Adipocyte (in vitro differentiated cells): Measurements from ENCODE around the gene GLB1L3.

Experiments
- DNase-seq: peaks from one replicate; pipeline ENCODE4 v3.0.0-alpha.2; 2015; ENCODE audit warnings: low read depth
- H3K27me3 ChIP-seq: replicated peaks from 2 replicates; pipeline ENCODE4 v1.7.0; 2013; ENCODE audit warnings: mild to moderate bottlenecking, low read length, moderate library complexity; ENCODE audit not compliant: control insufficient read depth, insufficient read depth
- H3K36me3 ChIP-seq: 2 replicates; pipeline ENCODE4 v1.7.0; 2013; ENCODE audit warnings: low read length, mild to moderate bottlenecking, moderate library complexity; ENCODE audit not compliant: control insufficient read depth, insufficient read depth, severe bottlenecking
- H3K4me1 ChIP-seq: 2 replicates; pipeline ENCODE4 v1.7.0; 2013; ENCODE audit warnings: mild to moderate bottlenecking, low read length, moderate library complexity; ENCODE audit not compliant: control insufficient read depth, insufficient read depth
- H3K4me3 ChIP-seq: 2 replicates; pipeline ENCODE4 v1.7.0; 2013; ENCODE audit warnings: mild to moderate bottlenecking, low read length, moderate library complexity
- H3K9ac ChIP-seq: 2 replicates; pipeline ENCODE4 v1.7.0; 2013; ENCODE audit warnings: mild to moderate bottlenecking, low read length, moderate library complexity
- H3K9me3 ChIP-seq: 2 replicates; pipeline ENCODE4 v1.7.0; 2013; ENCODE audit warnings: mild to moderate bottlenecking, low read length, moderate library complexity; ENCODE audit not compliant: control insufficient read depth

The GLB1L3 gene

GRCh38 chr11:134360050-134360835 is 84.1 kb downstream of the GLB1L3 start:
- no peak overlapping the region for H3K4me3 ChIP-seq
- H3K27me3 ChIP-seq = peaks cover 39% of the 10 kb centered on the region
- no peaks in the 10 kb centered on the region for H3K9me3 ChIP-seq
- DNase-seq = peak; percentile 38
- no peaks in the 10 kb centered on the region for H3K36me3 ChIP-seq
- H3K4me1 ChIP-seq = no peaks in the 10 kb centered on the region
- H3K9ac ChIP-seq = no peak overlapping the region

GRCh38 chr11:134361661-134362060 is 85.5 kb downstream of the GLB1L3 start:
- no peak overlapping the region for H3K9ac ChIP-seq
- H3K36me3 ChIP-seq = no peaks in the 10 kb centered on the region
- no peak for DNase-seq
- no peaks in the 10 kb centered on the region for H3K9me3 ChIP-seq
- H3K4me1 ChIP-seq = no peaks in the 10 kb centered on the region
- no peak overlapping the region for H3K4me3 ChIP-seq
- peaks cover 39% of the 10 kb centered on the region for H3K27me3 ChIP-seq

- no peak for DNase-seq
- no peaks in the 10 kb centered on the region for H3K36me3 ChIP-seq
- peaks cover 34% of the 10 kb centered on the region for H3K27me3 ChIP-seq
- no peaks in the 10 kb centered on the region for H3K4me1 ChIP-seq
- no peaks in the 10 kb centered on the region for H3K9me3 ChIP-seq
- H3K9ac ChIP-seq = no peak overlapping the region
- no peak overlapping the region for H3K4me3 ChIP-seq
Observed at GRCh38 chr11:134362192-134362901, 86.2 kb downstream of the GLB1L3 start.

GRCh38 chr11:134363161-134363560 is 87.0 kb downstream of the GLB1L3 start:
- H3K9ac ChIP-seq = no peak overlapping the region
- peaks cover 33% of the 10 kb centered on the region for H3K27me3 ChIP-seq
- H3K9me3 ChIP-seq = no peaks in the 10 kb centered on the region
- DNase-seq = no peak
- no peak overlapping the region for H3K4me3 ChIP-seq
- no peaks in the 10 kb centered on the region for H3K36me3 ChIP-seq
- no peaks in the 10 kb centered on the region for H3K4me1 ChIP-seq

GRCh38 chr11:134363592-134363991 is 87.4 kb downstream of the GLB1L3 start:
- H3K9me3 ChIP-seq = no peaks in the 10 kb centered on the region
- peaks cover 31% of the 10 kb centered on the region for H3K27me3 ChIP-seq
- no peak overlapping the region for H3K9ac ChIP-seq
- H3K36me3 ChIP-seq = no peaks in the 10 kb centered on the region
- DNase-seq = no peak
- no peaks in the 10 kb centered on the region for H3K4me1 ChIP-seq
- no peak overlapping the region for H3K4me3 ChIP-seq

- no peaks in the 10 kb centered on the region for H3K4me1 ChIP-seq
- no peak overlapping the region for H3K4me3 ChIP-seq
- no peaks in the 10 kb centered on the region for H3K9me3 ChIP-seq
- H3K27me3 ChIP-seq = peaks cover 24% of the 10 kb centered on the region
- no peaks in the 10 kb centered on the region for H3K36me3 ChIP-seq
- no peak overlapping the region for H3K9ac ChIP-seq
- DNase-seq = no peak
Observed at GRCh38 chr11:134364261-134364660, 88.1 kb downstream of the GLB1L3 start.

GRCh38 chr11:134365011-134365925 is 89.1 kb downstream of the GLB1L3 start:
- Histone ChIP-seq H3K9me3 (no peaks in the 10 kb centered on the region), H3K9ac (no peak overlapping the region), H3K4me3 (no peak overlapping the region), H3K27me3 (peaks cover 15% of the 10 kb centered on the region), H3K36me3 (no peaks in the 10 kb centered on the region), H3K4me1 (no peaks in the 10 kb centered on the region)
- no peak for DNase-seq

- Histone ChIP-seq H3K4me1 (no peaks in the 10 kb centered on the region), H3K4me3 (no peak overlapping the region), H3K9me3 (no peaks in the 10 kb centered on the region), H3K27me3 (peaks cover 15% of the 10 kb centered on the region), H3K36me3 (no peaks in the 10 kb centered on the region), H3K9ac (no peak overlapping the region)
- no peak for DNase-seq
Observed at GRCh38 chr11:134366254-134366653, 90.1 kb downstream of the GLB1L3 start.

- H3K36me3 ChIP-seq = no peaks in the 10 kb centered on the region
- H3K4me3 ChIP-seq = no peak overlapping the region
- H3K9ac ChIP-seq = no peak overlapping the region
- no peak for DNase-seq
- no peaks in the 10 kb centered on the region for H3K4me1 ChIP-seq
- H3K27me3 ChIP-seq = peaks cover 13% of the 10 kb centered on the region
- no peaks in the 10 kb centered on the region for H3K9me3 ChIP-seq
Observed at GRCh38 chr11:134367781-134368180, 91.6 kb downstream of the GLB1L3 start.
